Lung microvascular endothelial cell (primary cell): Measurements from ENCODE around the gene TIGD3. TPM values are rescaled to one million over a fixed set of nuclear protein-coding genes. Genes with fewer than 3 reads are reported as not detected.

Experiments used
- DNase-seq, 2 donors: peaks; one replicate each; pipeline versions ENCODE4 v3.0.0 to v3.0.0-alpha.2; 2010; ENCODE audit warnings: low read depth in 2 of 2
- total RNA-seq: library from RNA; depleted of rRNA; stranded (reverse); fragments of >200 nt; gene quantifications from 2 replicates; pipeline ENCODE4 v1.2.1, GENCODE V29; 2014

The TIGD3 gene
- total RNA-seq, 1 donor from 2014 or later, result not detected

DNA sequence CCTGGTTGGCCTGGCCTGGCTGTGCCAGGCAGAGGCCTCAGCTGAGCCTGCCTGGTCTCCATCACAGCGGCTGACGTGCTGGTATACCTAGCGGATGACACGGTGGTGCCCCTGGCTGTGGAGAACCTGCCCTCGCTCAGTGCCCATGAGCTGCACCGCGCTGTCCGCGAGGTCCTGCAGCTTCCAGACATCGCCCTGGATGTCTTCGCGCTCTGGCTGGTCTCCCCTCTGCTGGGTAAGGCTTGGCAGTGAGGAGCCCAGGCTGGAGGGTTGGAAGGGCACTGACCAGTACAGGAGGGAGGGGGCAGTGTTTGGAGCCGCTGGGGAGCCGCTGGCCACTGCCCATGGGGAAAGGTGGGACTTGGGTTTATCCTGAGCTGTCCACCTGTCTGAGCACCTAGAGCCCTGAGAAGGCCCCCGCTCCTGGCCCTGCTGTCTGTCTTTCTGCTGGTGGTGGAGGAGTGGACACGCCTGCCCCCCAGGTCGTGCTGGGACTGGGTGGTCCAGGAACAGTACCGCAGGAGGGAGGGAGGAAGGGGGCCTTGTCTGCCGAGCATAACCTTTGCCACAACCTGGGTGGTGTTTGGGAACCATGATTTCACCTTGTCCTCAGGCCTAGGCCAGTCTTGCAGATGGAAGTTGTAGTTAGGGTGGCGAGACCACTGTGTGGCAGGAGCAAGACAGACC, 34.9 kb downstream of the TIGD3 start:
- DNase-seq, result peak in 1 of 2 donors; percentile 40

- DNase-seq, result peak in 1 of 2 donors; percentile 51
Measured at GRCh38 chr11:65390099-65390941, 35.8 kb downstream of the TIGD3 start.

GRCh38 chr11:65390996-65391395, 36.4 kb downstream of the TIGD3 start:
- peak in 1 of 2 donors; percentile 48 for DNase-seq

DNA sequence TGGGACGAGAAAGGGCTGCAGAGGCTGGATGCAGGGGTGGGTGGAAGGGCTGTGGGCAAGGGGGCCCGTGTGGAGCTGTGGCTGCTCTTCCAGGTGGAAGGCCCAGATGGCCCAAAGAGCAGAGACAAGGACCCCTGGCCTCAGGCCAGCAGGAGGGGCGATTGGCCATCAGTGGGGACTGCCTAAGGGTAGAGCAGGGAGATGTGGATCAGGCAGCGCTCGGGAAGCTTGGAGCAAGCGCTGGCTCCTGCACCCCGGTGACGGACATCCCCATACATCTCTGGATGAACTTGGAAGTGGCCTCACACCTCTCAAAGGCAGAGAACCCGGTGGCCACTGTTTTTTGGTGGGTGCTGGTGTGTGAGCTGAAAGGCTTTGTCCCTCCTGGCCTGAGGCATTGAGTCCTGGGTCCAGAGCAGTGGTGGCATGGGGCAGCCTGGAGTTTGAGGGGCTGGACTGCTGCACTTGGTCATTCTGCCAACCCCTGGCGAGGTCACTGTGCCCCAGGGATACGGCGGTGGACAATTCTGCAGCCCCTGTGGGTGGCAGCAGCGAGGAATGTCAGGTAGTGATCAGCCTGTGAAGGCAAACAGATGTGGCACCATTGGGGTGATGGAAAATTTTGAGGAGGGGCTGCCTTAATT, 37.8 kb downstream of the TIGD3 start:
- no peak for DNase-seq

- no peak for DNase-seq
Measured at GRCh38 chr11:65392899-65393298, 38.3 kb downstream of the TIGD3 start.

GRCh38 chr11:65393513-65394079, 39.0 kb downstream of the TIGD3 start:
- DNase-seq, result no peak

GRCh38 chr11:65394125-65394536, 39.6 kb downstream of the TIGD3 start:
- DNase-seq, result no peak

GRCh38 chr11:65395961-65396530, 41.5 kb downstream of the TIGD3 start:
- DNase-seq, result no peak

- no peak for DNase-seq
Measured at GRCh38 chr11:65396769-65397745, 42.5 kb downstream of the TIGD3 start.

DNA sequence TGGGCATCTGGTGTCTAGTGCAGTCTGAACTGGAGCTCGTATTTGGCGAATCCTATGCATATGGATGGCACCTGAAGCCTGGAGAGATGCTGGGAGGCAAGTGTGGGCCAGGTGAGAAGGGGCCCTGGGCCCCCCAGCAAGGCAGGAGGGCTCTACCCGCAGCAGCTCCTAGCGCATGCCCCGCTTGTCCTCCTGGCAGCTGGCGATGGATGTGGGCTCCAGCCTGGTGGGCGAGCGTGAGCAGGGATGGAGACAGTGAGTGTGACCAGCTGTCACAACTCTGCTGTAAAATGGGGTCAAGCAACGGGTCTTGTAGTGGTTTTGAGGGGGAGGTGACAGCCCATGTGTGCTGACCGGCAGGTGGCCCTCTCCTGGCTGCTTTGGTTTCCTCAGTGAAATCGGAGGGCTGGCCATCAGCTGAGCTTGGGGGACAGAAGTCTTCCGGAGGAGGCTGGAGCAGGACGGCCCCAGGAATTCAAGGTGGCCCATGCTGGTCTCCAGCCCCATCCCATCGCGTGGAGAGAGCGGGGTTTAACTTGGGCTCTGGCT, 43.9 kb downstream of the TIGD3 start:
- no peak for DNase-seq

- no peak for DNase-seq
Measured at GRCh38 chr11:65399249-65399648, 44.7 kb downstream of the TIGD3 start.

DNA sequence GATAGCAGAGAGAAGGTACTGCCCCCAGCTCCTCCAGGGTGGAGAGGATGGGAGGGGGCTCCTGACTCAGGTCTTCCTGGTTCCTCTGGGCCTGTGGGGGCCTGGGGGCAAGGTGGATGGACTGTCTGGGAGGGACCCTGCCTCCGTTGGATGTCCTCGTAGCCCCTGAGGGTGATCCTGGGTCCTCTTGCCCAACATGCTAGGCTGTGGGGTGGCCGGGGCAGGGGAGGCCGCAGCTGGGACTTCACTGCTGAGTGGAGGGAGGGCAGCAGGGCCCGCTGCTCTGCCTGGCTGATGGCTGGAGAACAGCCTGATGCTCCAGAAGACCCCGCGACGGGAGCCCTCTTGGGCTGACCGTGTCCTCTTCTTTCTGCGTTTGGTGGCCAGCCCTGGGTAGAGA, 45.3 kb downstream of the TIGD3 start:
- no peak for DNase-seq

- no peak for DNase-seq
Measured at GRCh38 chr11:65400307-65401072, 45.9 kb downstream of the TIGD3 start.

- DNase-seq, result no peak
Measured at GRCh38 chr11:65401073-65401802, 46.7 kb downstream of the TIGD3 start.

- DNase-seq, result no peak
Measured at GRCh38 chr11:65401803-65402248, 47.3 kb downstream of the TIGD3 start.

- DNase-seq, result no peak
Measured at GRCh38 chr11:65402790-65403189, 48.2 kb downstream of the TIGD3 start.

- DNase-seq, result peak; percentile 40 to 59
Measured at GRCh38 chr11:65403607-65404121, 49.1 kb downstream of the TIGD3 start.

DNA sequence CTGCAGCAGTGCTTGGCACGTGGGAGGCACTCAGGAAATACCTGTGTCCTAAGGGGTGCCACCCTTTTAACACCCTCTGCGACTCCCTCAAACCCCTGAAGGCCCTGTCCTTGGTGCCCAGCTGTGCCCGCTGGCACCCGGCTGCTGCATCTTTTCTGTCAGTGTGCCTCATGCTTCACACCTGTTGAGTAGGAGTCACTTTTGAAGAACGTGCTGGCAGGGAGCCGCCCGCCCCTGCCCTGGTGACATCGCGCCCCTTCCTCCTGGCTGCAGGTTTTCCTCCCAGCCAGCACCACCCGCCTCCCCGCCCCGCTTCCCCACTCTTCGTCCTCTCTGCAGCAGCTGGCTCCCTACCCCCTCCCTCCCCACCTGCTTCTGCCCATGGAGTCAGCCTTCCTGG, 49.7 kb downstream of the TIGD3 start:
- DNase-seq, result no peak
